HepG2 (cell line): ENCODE results near the gene RPS27L. TPM values are rescaled to one million over a fixed set of nuclear protein-coding genes. Genes with fewer than 3 reads are reported as not detected.
A peak's percentile ranks its signal among the peaks of the same experiment; 100 is the strongest.

ENCODE experiments used
- AKNA ChIP-seq: sonication (generic); formaldehyde crosslinking; IDR thresholded peaks from 2 replicates; pipeline ENCODE4 v1.4.0; 2020; ENCODE audit warnings: missing genetic modification reagents, borderline replicate concordance
- ATF7-NPFF ChIP-seq: sonication (generic); formaldehyde crosslinking; IDR thresholded peaks from 2 replicates; pipeline ENCODE4 v1.8.1; 2023; ENCODE audit warnings: mild to moderate bottlenecking, low read depth, missing genetic modification reagents, moderate library complexity
- BCL6 ChIP-seq: IDR thresholded peaks from 2 replicates; pipeline ENCODE4 v1.6.1; 2016; ENCODE audit warnings: missing genetic modification reagents, missing compliant biosample characterization
- BRF2 ChIP-seq: sonication (generic); formaldehyde crosslinking; IDR thresholded peaks from 2 replicates; pipeline ENCODE4 v1.8.1; 2022; ENCODE audit warnings: mild to moderate bottlenecking, missing genetic modification reagents
- CCAR2 ChIP-seq: fragments of 200-400 bp; formaldehyde crosslinking; optimal IDR thresholded peaks from 2 replicates; pipeline ENCODE3; 2018; ENCODE audit warnings: low read depth, mild to moderate bottlenecking, low read length, moderate library complexity
- JUN ChIP-seq: sonication (generic); formaldehyde crosslinking; IDR thresholded peaks from 2 replicates; pipeline ENCODE4 v1.4.0; 2020; ENCODE audit warnings: mild to moderate bottlenecking, missing genetic modification reagents
- KDM4B ChIP-seq: sonication (generic); formaldehyde crosslinking; IDR thresholded peaks from 2 replicates; pipeline ENCODE4 v1.4.0; 2020; ENCODE audit warnings: missing genetic modification reagents
- MAZ ChIP-seq, 2 experiments: sonication (generic) in 1 of 2; formaldehyde crosslinking in 1 of 2; IDR thresholded peaks; 2 replicates each; pipeline versions ENCODE4 v1.5.0 to v1.6.1; 2012 to 2020; ENCODE audit warnings: low read depth in 2 of 2, mild to moderate bottlenecking in 2 of 2, borderline replicate concordance in 1 of 2, improper control_type of control experiment in 1 of 2, low read length in 1 of 2, missing genetic modification reagents in 1 of 2, moderate library complexity in 1 of 2
- ONECUT2 ChIP-seq: sonication (generic); formaldehyde crosslinking; IDR thresholded peaks from 2 replicates; pipeline ENCODE4 v1.4.0; 2020; ENCODE audit warnings: missing genetic modification reagents
- POGK ChIP-seq: sonication (generic); formaldehyde crosslinking; conservative IDR thresholded peaks from 2 replicates; pipeline ENCODE4 v1.8.0; 2022; ENCODE audit warnings: mild to moderate bottlenecking, moderate library complexity, missing genetic modification reagents
- SP4 ChIP-seq: sonication (generic); formaldehyde crosslinking; IDR thresholded peaks from 2 replicates; pipeline ENCODE4 v1.8.1; 2023; ENCODE audit warnings: mild to moderate bottlenecking, missing genetic modification reagents
- SRF ChIP-seq: IDR thresholded peaks from 2 replicates; pipeline ENCODE4 v1.6.1; 2011; ENCODE audit warnings: mild to moderate bottlenecking, low read depth, low read length, moderate library complexity
- ZNF552 ChIP-seq: sonication (generic); formaldehyde crosslinking; IDR thresholded peaks from 2 replicates; pipeline ENCODE4 v1.9.0; 2022; ENCODE audit warnings: missing genetic modification reagents, mild to moderate bottlenecking, borderline replicate concordance
- ZNF557 ChIP-seq: sonication (generic); formaldehyde crosslinking; IDR thresholded peaks from 2 replicates; pipeline ENCODE4 v1.4.0; 2020; ENCODE audit warnings: missing genetic modification reagents
- ZNF577 ChIP-seq: sonication (generic); formaldehyde crosslinking; IDR thresholded peaks from 2 replicates; pipeline ENCODE4 v1.4.0; 2020; ENCODE audit warnings: mild to moderate bottlenecking, low read depth, missing genetic modification reagents, borderline replicate concordance
- ZNF619 ChIP-seq: sonication (generic); formaldehyde crosslinking; IDR thresholded peaks from 2 replicates; pipeline ENCODE4 v1.4.0; 2020; ENCODE audit warnings: mild to moderate bottlenecking, missing genetic modification reagents
- ZNF768 ChIP-seq: sonication (generic); formaldehyde crosslinking; IDR thresholded peaks from 2 replicates; pipeline ENCODE4 v1.4.0; 2020; ENCODE audit warnings: missing genetic modification reagents
- polyA plus RNA-seq, 8 experiments: library from polyadenylated mRNA; depleted of rRNA in 3 of 8; stranded (reverse) in 7 of 8; unstranded in 1 of 8; fragments of >200 nt; fragmentation: Illumina TruSeq in 4 of 8; extraction: Trizol in 4 of 8; gene quantifications; 2 replicates each; pipeline versions ENCODE4 v1.2.1 to v1.2.3, GENCODE V29; 2011 to 2016; ENCODE audit warnings: low read depth in 4 of 8, missing spikeins in 1 of 8, mixed read lengths in 1 of 8; ENCODE audit not compliant: insufficient read depth in 1 of 8
- total RNA-seq, 5 experiments: library from RNA; depleted of rRNA; stranded (reverse); fragments of >200 nt; fragmentation: Illumina TruSeq; extraction: Trizol; gene quantifications; 2 replicates each; pipeline ENCODE4 v1.2.3, GENCODE V29; 2016; ENCODE audit warnings: low read depth in 1 of 5

Gene RPS27L
- total and polyA plus RNA-seq, 2 of the 13 experiments (the other 11 are each of a cell fraction or from before 2014, with no cell fraction given), result 231 to 433 TPM

GRCh38 chr15:63122002-63122875, 35.0 kb downstream of the RPS27L start (continued):
- TF ChIP-seq ZNF577 (CRISPR knock-in tag), result no peak
- TF ChIP-seq BRF2 (CRISPR knock-in tag), result no peak
- peak; percentile 75; the same call in 1 of the 2 replicates for TF ChIP-seq SP4
- no peak; the same call in 1 of the 2 replicates for TF ChIP-seq POGK (CRISPR knock-in tag)
- TF ChIP-seq SRF, result no peak
- TF ChIP-seq KDM4B, result no peak
- TF ChIP-seq ZNF619 (CRISPR knock-in tag), result no peak
- TF ChIP-seq CCAR2, result no peak
- no peak for TF ChIP-seq JUN (CRISPR knock-in tag)
- no peak for TF ChIP-seq ZNF552 (CRISPR knock-in tag)
- TF ChIP-seq MAZ (IDR thresholded peaks at IDR 0.05; ENCODE audit: borderline replicate concordance, low read depth, low read length), result 0 out of 2 replicates have a peak, but pooled peaks have one; percentile 30
- TF ChIP-seq MAZ (CRISPR knock-in tag; IDR thresholded peaks at IDR 0.05; ENCODE audit: low read depth), result peak; percentile 37; the same call in 1 of the 2 replicates
- TF ChIP-seq ZNF768 (CRISPR knock-in tag), result peak; percentile 43; the same call in 1 of the 2 replicates
- no peak for TF ChIP-seq BCL6 (CRISPR knock-in tag)
- no peak for TF ChIP-seq ZNF557 (CRISPR knock-in tag)
- TF ChIP-seq AKNA (CRISPR knock-in tag), result no peak
- no peak for TF ChIP-seq ONECUT2
- TF ChIP-seq ATF7-NPFF (CRISPR knock-in tag), result peak; percentile 58; the same call in 1 of the 2 replicates
